Activated CD8-positive, alpha-beta memory T cell treated with anti-CD3 and anti-CD28 coated beads, Interleukin-2, amount 50 U/mL, for 24 hours (primary cell): Measurements from ENCODE around the gene AGBL1.
"Not testable (repeated sequence)": the region's sequence is repeated elsewhere in the genome, so short reads cannot be mapped to it uniquely, and the experiment has no call there.

Source experiments
- DNase-seq: peaks from one replicate; pipeline ENCODE4 v3.0.0-alpha.2; 2020; ENCODE audit errors: extremely low read depth

AGBL1 gene

GRCh38 chr15:86935841-86936240, 856.2 kb downstream of the AGBL1 start:
- no peak for DNase-seq

- no peak for DNase-seq
Measured at GRCh38 chr15:86942285-86942684, 862.6 kb downstream of the AGBL1 start.

- DNase-seq: no peak
Measured at GRCh38 chr15:86948719-86949118, 869.0 kb downstream of the AGBL1 start.

GRCh38 chr15:86959254-86959653, 879.6 kb downstream of the AGBL1 start:
- DNase-seq: no peak

- DNase-seq: no peak
Measured at GRCh38 chr15:86961669-86962068, 882.0 kb downstream of the AGBL1 start.

- no peak for DNase-seq
Measured at GRCh38 chr15:86964271-86964670, 884.6 kb downstream of the AGBL1 start.

- DNase-seq: no peak
Measured at GRCh38 chr15:86968244-86968643, 888.6 kb downstream of the AGBL1 start.

GRCh38 chr15:86969364-86969763, 889.7 kb downstream of the AGBL1 start:
- DNase-seq: no peak

GRCh38 chr15:86973284-86973844, 893.7 kb downstream of the AGBL1 start:
- no peak for DNase-seq

- no peak for DNase-seq
Measured at GRCh38 chr15:86988033-86988432, 908.4 kb downstream of the AGBL1 start.

GRCh38 chr15:87021751-87022150, 942.1 kb downstream of the AGBL1 start:
- DNase-seq: no peak

GRCh38 chr15:87031540-87032230, 952.0 kb downstream of the AGBL1 start:
- DNase-seq: no peak

- no peak for DNase-seq
Measured at GRCh38 chr15:87032295-87032694, 952.6 kb downstream of the AGBL1 start.

- no peak for DNase-seq
Measured at GRCh38 chr15:87033056-87033455, 953.4 kb downstream of the AGBL1 start.

GRCh38 chr15:87034886-87035285, 955.2 kb downstream of the AGBL1 start:
- DNase-seq: no peak

GRCh38 chr15:87038404-87038803, 958.7 kb downstream of the AGBL1 start:
- no peak for DNase-seq

- not testable (repeated sequence) for DNase-seq
Measured at GRCh38 chr15:87042619-87043018, 962.9 kb downstream of the AGBL1 start.

GRCh38 chr15:87045746-87046145, 966.1 kb downstream of the AGBL1 start:
- DNase-seq: no peak

GRCh38 chr15:87047203-87047965, 967.7 kb downstream of the AGBL1 start:
- DNase-seq: no peak
